Osteocyte (in vitro differentiated cells): Measurements from ENCODE around the gene TMEM126A. TPM values are rescaled to one million over a fixed set of nuclear protein-coding genes. Genes with fewer than 3 reads are reported as not detected.
"Not testable (repeated sequence)": the region's sequence is repeated elsewhere in the genome, so short reads cannot be mapped to it uniquely, and the experiment has no call there.

Experiments
- DNase-seq: peaks from one replicate; pipeline ENCODE4 v3.0.0; 2021; ENCODE audit warnings: mixed read lengths; ENCODE audit not compliant: unreplicated experiment; ENCODE audit errors: extremely low spot score
- H3K27ac Mint-ChIP-seq: one replicate; pipeline ENCODE4 v1.8.0; 2021; ENCODE audit warnings: mild to moderate bottlenecking, mixed read lengths; ENCODE audit not compliant: unreplicated experiment
- H3K27me3 Mint-ChIP-seq: one replicate; pipeline ENCODE4 v1.8.0; 2021; ENCODE audit warnings: mixed read lengths; ENCODE audit not compliant: unreplicated experiment
- H3K36me3 Mint-ChIP-seq: one replicate; pipeline ENCODE4 v1.8.0; 2021; ENCODE audit warnings: mixed read lengths; ENCODE audit not compliant: unreplicated experiment
- H3K4me1 Mint-ChIP-seq: one replicate; pipeline ENCODE4 v1.8.0; 2021; ENCODE audit warnings: mixed read lengths; ENCODE audit not compliant: unreplicated experiment
- H3K4me3 Mint-ChIP-seq: one replicate; pipeline ENCODE4 v1.8.0; 2021; ENCODE audit warnings: mild to moderate bottlenecking, moderate library complexity, mixed read lengths; ENCODE audit not compliant: unreplicated experiment
- H3K9me3 Mint-ChIP-seq: one replicate; pipeline ENCODE4 v1.8.0; 2021; ENCODE audit warnings: mixed read lengths; ENCODE audit not compliant: unreplicated experiment
- CTCF ChIP-seq: fragments of 200-600 bp; sonication (generic); IDR thresholded peaks from 2 replicates; pipeline ENCODE4 v1.5.0; 2021; ENCODE audit warnings: antibody characterized with exemption, mild to moderate bottlenecking, moderate library complexity
- total RNA-seq: library from RNA; stranded (reverse); gene quantifications from 2 replicates; pipeline ENCODE4 v1.2.1, GENCODE V29; 2021

The TMEM126A gene
- total RNA-seq, 1 donor from 2014 or later: 28.9 TPM

GRCh38 chr11:85666687-85667086 lies 18.9 kb downstream of the TMEM126A start:
- peaks cover 18% of the 10 kb centered on the region for H3K4me1 Mint-ChIP-seq
- H3K4me3 Mint-ChIP-seq: no peak overlapping the region
- H3K36me3 Mint-ChIP-seq: peaks cover 4% of the 10 kb centered on the region
- no peaks in the 10 kb centered on the region for H3K9me3 Mint-ChIP-seq
- TF ChIP-seq CTCF: no peak
- no peak for DNase-seq
- H3K27ac Mint-ChIP-seq: no peak overlapping the region
- H3K27me3 Mint-ChIP-seq: no peaks in the 10 kb centered on the region

- H3K4me3 Mint-ChIP-seq: no peak overlapping the region
- TF ChIP-seq CTCF: no peak
Observed at GRCh38 chr11:85668157-85668556, 20.4 kb downstream of the TMEM126A start.

GRCh38 chr11:85670949-85671663 lies 23.3 kb downstream of the TMEM126A start:
- not testable (repeated sequence) for H3K9me3 Mint-ChIP-seq, H3K36me3 Mint-ChIP-seq, H3K4me1 Mint-ChIP-seq

More at GRCh38 chr11:85668157-85668556, 20.4 kb downstream of the TMEM126A start:
- DNase-seq: no peak
- no peak overlapping the region for H3K27ac Mint-ChIP-seq
- H3K27me3 Mint-ChIP-seq: peaks cover 5% of the 10 kb centered on the region
- peaks cover 7% of the 10 kb centered on the region for H3K4me1 Mint-ChIP-seq
- peaks cover 4% of the 10 kb centered on the region for H3K36me3 Mint-ChIP-seq
- no peaks in the 10 kb centered on the region for H3K9me3 Mint-ChIP-seq

GRCh38 chr11:85672105-85672902 lies 24.5 kb downstream of the TMEM126A start:
- TF ChIP-seq CTCF: no peak
- H3K4me1 Mint-ChIP-seq: no peaks in the 10 kb centered on the region
- peaks cover 22% of the 10 kb centered on the region for H3K27me3 Mint-ChIP-seq
- peaks cover 7% of the 10 kb centered on the region for H3K9me3 Mint-ChIP-seq
- DNase-seq: no peak
- no peak overlapping the region for H3K4me3 Mint-ChIP-seq
- no peak overlapping the region for H3K27ac Mint-ChIP-seq
- no peaks in the 10 kb centered on the region for H3K36me3 Mint-ChIP-seq

More at GRCh38 chr11:85670949-85671663, 23.3 kb downstream of the TMEM126A start:
- peaks cover 22% of the 10 kb centered on the region for H3K27me3 Mint-ChIP-seq
- H3K4me3 Mint-ChIP-seq, DNase-seq, H3K27ac Mint-ChIP-seq: not testable (repeated sequence)

GRCh38 chr11:85673393-85673792 lies 25.6 kb downstream of the TMEM126A start:
- Mint-ChIP-seq H3K4me3 (no peak overlapping the region), H3K27me3 (peaks cover 27% of the 10 kb centered on the region), H3K27ac (no peak overlapping the region), H3K4me1 (no peaks in the 10 kb centered on the region), H3K36me3 (no peaks in the 10 kb centered on the region), H3K9me3 (peaks cover 7% of the 10 kb centered on the region)
- no peak for DNase-seq
- TF ChIP-seq CTCF: no peak
